ENCODE data around the gene ADAM11. TPM values are rescaled to one million over a fixed set of nuclear protein-coding genes. Genes with fewer than 3 reads are reported as not detected.
"Not testable (repeated sequence)": the region's sequence is repeated elsewhere in the genome, so short reads cannot be mapped to it uniquely, and the experiment has no call there.

ADAM11 gene
- total RNA-seq, 1 donor from 2014 or later, result 1.4 TPM

GRCh38 chr17:44795928-44796327 lies 37.1 kb downstream of the ADAM11 start:
- no peak for DNase-seq (ENCODE audit: low spot score)

GRCh38 chr17:44796731-44797130 lies 37.9 kb downstream of the ADAM11 start:
- no peak for DNase-seq (ENCODE audit: low spot score)

DNA sequence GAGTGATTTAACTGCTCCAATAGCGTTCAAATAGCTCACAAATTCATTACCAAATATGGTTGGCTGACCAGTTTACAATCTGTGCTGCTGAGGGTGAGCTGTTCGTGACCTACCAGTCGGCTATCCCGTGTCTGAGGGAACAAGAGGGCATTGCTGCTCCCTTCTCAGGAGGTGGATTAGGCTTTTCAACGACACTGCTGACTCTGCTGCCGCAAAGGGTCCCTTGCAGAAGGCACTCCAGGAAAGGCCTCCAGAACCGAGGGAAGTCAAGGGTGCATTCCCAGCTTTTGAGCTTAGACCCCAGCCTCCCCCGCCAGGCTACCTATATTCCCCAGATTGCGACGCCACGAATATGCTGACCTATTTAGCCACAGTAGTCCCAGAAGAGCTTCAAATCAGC lies 39.0 kb downstream of the ADAM11 start:
- DNase-seq (ENCODE audit: low spot score), result peak; percentile 57

- DNase-seq (ENCODE audit: low spot score), result no peak
These were observed 39.6 kb downstream of the ADAM11 start for GRCh38 chr17:44798356-44798755.

GRCh38 chr17:44801880-44802279 lies 43.1 kb downstream of the ADAM11 start:
- DNase-seq (ENCODE audit: low spot score), result no peak

DNA sequence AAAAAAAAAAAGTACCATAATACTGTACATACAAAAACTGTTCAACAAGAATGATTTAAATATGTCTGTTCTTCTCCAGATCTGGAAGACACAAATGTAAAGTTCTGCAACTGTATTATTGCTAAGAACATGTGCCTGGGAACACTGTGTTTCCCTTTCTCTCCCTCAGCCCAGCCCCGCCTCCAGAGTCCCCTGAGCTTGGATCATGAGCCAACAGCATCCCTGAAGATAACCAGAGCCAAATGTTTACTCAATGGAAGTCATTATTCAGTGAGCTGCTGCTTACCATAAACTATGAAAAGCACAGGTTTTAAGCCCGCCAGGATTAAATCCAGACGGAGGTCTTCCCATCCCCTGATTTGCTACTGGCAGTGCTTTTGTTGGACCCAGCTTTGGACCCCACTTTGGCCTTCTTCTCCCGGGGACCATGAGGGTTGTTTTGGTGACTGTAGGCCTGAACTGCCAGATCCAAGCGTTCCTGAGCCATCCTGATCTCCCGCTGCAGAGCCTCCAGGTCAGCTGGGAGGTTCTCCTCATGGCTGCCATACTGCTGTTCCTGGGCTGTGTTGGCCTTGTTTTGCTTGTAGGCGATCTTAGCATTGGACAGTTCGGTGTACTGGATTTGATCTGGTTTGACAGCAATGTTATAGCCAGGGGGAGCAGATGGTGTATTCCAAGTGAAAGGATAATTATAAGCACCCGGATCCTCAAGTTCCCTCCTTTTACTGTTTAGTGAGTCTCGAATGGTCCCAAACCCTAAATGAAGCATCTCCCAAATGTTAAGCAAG lies 45.7 kb downstream of the ADAM11 start:
- DNase-seq (ENCODE audit: low spot score), result peak; percentile 71

DNA sequence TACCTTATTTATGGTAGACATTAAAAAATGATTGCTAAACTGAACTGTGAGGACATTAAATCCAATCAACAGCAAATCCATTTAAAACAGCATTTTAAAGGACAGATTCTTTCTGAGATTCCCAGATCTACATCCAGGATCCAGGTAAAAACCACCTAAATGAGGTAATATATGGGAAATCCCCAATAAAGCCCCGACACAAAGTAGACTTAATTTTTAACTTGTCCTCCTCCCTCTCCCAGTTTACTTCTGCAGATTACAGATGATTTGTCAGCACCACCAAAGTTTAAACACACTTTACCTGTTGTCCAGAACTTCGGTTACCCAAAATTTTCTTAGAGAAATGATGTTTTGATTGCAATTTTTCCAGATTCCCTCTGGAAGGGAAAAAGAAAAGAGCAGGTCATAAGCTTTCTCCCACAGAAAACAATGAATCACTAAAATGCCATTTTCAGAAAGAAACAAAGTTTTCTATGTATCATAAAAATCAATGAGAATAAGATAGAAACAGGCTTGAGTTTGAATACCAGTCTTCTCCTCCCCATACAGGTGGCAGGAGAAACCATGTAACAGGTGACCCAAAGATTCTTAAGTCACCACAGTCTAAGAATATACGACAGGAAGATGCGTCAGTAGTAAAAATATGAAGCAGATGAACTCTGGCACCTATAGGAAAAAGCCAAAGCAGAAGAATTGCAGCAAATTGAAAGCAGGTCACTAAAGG lies 48.5 kb downstream of the ADAM11 start:
- no peak for DNase-seq (ENCODE audit: low spot score)

- no peak for DNase-seq (ENCODE audit: low spot score)
These were observed 49.0 kb downstream of the ADAM11 start for GRCh38 chr17:44807817-44808155.

DNA sequence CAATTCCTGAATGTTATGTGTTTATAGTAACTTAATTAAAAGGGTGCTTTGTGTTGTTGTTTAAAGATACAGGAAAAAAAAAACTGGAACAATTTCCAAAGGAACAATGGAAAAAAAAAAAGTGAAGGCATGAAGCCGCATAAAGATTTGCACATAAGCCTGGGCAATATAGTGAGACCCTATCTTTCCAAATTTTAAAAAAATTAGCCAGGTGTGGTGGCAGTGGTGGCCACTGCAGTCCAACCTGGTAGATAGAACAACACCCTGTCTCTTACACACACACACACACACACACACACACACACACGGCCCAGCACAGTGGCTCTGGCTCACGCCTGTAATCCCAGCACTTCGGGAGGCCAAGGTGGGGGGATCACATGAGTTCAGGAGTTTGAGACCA lies 49.4 kb downstream of the ADAM11 start:
- DNase-seq (ENCODE audit: low spot score), result no peak

GRCh38 chr17:44808656-44809388 lies 50.0 kb downstream of the ADAM11 start:
- DNase-seq (ENCODE audit: low spot score), result not testable (repeated sequence)

DNA sequence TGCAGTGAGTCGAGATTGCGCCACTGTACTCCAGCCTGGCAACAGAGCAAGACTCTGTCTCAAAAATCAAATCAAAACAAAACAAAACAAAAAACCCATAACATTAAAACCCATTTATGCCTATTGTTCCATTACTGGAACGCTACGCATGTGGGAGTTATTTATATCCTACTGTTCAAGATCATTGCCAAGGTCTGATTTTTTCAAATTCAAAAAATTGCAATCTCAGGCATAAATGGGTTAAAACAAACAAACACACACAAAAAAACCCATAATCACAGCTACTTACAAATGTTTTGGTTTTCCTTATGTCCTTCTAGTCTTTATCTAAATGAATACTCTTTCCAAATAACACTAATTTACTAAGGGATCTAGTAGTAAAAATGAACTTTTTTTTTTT lies 53.5 kb downstream of the ADAM11 start:
- DNase-seq (ENCODE audit: low spot score), result no peak

GRCh38 chr17:44818508-44818907 lies 59.7 kb downstream of the ADAM11 start:
- not testable (repeated sequence) for DNase-seq (ENCODE audit: low spot score)

GRCh38 chr17:44820631-44821212 lies 61.9 kb downstream of the ADAM11 start:
- no peak for DNase-seq (ENCODE audit: low spot score)

DNA sequence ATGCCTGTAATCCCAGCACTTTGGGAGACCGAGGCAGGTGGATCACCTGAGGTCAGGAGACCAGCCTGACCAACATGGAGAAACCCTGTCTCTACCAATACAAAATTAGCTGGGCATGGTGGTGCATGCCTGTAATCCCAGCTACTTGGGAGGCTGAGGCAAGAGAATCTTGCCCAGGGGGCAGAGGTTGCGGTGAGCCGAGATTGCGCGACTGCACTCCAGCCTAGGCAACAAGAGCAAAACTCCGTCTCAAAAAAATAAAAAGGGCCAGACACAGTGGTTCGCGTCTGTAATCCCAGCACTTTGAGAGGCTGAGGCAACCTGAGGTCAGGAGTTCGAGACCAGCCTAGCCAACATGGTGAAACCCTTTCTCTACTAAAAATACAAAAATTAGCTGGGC lies 66.4 kb downstream of the ADAM11 start:
- not testable (repeated sequence) for DNase-seq (ENCODE audit: low spot score)

DNA sequence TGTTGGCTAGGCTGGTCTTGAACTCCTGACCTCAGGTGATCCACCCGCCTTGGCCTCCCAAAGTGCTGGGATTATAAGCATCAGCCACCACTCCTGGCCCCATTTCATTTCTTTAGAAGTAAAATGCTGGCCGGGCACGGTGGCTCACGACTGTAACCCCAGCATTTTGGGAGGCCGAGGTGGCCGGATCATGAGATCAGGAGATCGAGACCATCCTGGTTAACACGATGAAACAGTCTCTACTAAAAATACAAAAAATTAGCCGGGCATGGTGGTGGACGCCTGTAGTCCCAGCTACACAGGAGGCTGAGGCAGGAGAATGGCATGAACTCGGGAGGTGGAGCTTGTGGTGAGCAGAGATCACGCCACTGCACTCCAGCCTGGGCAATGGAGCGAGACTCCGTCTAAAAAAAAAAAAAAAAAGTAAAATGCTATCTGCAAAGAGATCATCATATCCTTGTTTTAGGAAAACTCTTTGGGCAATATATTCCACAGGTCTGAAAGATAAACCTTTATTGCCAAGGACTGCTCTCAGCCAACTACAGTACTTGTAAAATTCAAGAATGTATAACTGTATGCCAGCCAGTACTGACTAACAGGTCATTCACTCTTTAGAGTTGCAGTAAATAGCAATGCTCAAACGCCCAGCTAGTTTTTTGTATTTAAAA lies 67.5 kb downstream of the ADAM11 start:
- no peak for DNase-seq (ENCODE audit: low spot score)

DNA sequence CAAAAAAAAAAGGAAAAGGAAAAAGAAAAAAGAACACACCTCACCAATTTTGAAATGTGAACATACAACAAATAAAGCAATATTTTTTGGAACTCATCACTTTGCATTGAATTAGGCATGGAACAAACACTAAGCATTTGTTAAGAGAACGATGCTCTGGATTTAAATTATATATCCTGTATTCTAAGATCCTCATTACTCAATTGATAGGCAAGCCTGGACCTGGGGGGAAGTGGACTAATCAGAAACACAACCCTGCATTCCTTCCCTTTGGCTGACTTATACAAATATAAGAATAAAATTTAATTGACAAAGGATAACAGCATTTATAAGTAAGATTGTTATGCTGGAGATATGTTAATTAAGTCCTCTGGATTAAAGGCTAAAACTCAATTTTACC lies 69.1 kb downstream of the ADAM11 start:
- no peak for DNase-seq (ENCODE audit: low spot score)

DNA sequence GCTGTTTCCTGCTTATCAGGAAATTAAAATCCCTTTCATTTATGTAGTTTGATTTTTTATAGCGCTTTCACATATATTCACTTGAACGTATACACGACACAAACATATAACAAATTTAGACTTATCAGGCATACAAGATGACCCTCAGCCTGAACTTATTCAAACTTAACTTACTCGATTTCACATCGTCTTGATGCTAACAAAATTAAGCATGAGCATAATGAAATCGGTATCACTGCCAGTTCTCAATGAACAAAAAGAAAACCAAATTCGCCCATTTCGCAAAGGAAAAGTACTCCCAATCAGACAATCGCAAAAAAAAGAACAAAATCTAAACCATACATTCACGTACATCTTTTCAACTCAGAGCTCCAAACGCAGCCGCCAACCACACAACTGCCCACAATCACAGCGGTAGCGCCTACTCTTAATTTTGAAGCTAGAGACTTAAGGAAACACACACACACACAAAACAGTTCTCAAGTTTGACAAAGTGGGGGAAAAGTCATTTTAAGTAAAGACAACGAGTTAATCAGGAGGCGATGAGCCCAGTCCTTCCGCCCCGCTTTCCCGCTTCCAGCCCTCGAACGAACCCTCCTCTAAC lies 70.2 kb downstream of the ADAM11 start:
- DNase-seq (ENCODE audit: low spot score), result peak; percentile 50

DNA sequence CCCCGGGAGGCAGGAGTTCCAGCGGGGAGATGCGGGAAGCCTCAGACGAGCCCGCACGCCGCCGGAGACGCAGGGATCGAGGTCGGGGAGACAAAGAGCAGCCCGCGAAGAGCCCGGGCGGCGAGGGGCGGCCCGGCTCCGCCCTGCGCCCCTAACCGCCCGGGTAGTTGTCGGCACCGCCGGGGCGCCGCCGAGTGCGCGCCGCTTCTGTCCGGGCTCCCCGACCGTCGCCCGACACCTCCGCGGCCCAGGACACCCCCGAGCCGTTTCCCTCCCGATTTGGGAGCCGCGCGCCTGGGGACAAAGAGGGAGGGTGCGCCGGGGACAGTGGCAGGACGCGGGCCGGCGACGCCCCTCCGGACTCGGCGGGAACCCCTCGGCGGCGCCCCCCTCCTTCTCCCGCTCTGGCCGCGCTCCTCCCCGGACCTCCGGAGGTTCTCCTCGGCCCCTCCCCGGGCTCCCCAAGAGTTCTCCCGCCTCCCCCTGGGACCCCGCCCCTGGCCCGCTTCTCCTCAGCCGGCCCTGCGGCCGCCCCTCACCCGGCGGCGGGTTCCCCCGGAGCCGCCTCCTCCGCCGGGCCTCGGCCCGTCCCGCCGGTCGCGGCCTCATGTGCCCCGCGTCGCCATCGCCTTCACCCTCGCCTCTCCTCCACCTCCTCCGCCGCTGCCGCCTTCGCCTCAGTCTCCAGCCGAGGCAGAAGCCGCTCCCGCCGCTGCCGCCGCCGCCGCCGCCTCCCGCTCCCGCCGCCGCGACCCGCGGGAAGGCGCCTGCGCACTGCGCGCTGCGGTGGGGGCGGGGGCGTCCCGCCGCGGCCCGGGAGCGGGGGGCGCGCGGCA lies 71.0 kb downstream of the ADAM11 start, which contains the start of gene GJC1:
Gene GJC1 (minus strand): TSS at position 765 of the 836 bp plus-strand sequence. CDS start 24,470 bp downstream, outside the sequence.
- peak; percentile 76 for DNase-seq (ENCODE audit: low spot score)

DNA sequence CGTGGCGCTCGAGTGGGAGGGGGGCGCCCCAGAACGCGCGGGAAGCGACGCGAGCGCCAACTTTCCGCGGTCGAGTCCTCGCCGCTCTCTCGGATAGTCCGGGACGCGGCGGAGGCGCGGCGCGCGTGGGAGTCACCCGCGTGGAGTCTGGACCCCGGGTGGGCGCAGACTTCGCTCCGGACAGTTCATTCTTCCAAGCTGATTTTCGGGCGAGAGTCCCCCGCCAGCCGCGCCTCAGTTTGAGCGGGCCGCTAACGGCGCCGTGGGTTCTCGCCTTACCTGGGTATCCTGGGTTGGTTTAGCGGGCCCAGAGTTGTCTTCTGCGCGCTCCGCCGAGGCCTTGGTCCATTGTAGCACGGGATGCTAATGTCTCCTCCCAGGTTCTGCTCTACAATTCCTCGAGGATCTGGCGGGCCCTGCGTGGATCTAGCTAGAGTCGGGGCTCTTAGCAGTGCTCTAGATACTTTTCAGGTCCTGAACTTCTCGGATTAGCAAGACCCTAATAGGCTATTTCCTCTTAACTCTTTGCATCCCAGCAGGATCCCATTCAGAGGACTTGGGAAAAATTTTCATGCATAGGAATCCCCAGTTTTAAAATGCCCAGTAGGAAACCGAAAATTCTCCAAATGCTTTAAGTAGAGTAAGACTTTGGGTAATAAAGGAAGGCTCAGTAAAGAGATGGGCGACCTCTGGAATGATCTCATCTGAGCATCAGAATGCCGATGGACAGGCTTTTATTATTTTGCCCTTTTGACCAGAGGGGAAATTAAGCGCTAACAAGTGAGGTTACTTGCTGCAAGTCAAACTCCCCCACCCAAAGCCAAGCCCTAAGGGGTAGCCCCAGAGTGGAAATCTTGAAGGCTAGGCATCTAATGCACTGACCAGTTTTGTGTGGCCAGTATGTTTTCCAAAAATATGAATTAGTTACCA lies 71.8 kb downstream of the ADAM11 start:
- DNase-seq (ENCODE audit: low spot score), result peak; percentile 49

All from umbilical cord (tissue), 2 donors.